ENCODE results near the gene KDM4D.
"Not testable (repeated sequence)": the region's sequence is repeated elsewhere in the genome, so short reads cannot be mapped to it uniquely, and the experiment has no call there.

The KDM4D gene

GRCh38 chr11:94959179-94959578 lies 14.3 kb upstream of the KDM4D start:
- DNase-seq, result no peak

DNA sequence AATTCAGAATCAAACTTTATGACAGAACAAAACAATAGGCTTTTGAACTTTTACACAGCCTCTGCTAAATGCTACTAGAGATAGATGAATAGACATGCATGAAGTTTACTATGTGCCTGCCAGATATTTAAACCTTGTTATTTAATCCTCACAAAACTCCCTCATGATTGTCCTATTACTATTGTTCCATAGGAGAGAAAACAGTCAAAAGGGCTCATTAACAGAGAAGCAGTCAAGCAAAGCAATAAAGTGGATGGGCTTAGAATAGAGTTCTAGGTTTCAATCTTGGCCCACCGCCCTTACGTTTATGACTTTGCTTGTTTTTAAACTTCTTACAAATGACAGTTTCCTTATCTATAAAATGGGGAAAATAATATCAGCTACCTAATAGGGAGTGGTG lies 13.0 kb upstream of the KDM4D start:
- DNase-seq, result no peak

DNA sequence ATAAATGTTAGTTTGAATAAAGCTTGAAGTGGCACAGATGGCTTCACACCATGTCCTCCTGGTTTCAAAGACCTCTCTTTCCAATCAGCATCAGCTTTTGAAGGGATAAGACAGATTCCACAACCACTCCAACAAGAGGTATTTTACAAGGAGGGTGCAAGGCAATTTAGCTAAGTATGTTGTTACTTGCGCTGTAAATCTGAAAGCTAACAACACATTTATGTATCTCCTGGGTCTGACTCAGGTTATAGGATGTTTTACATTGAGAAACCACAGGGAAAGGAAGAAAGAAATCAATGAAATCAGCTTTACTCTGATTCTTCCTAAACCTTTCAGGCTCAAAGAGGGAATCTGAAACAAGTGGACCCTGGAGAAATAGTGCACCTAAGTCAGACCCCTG lies 12.3 kb upstream of the KDM4D start:
- no peak for DNase-seq

GRCh38 chr11:94964934-94965333 lies 8.6 kb upstream of the KDM4D start:
- DNase-seq, result no peak

DNA sequence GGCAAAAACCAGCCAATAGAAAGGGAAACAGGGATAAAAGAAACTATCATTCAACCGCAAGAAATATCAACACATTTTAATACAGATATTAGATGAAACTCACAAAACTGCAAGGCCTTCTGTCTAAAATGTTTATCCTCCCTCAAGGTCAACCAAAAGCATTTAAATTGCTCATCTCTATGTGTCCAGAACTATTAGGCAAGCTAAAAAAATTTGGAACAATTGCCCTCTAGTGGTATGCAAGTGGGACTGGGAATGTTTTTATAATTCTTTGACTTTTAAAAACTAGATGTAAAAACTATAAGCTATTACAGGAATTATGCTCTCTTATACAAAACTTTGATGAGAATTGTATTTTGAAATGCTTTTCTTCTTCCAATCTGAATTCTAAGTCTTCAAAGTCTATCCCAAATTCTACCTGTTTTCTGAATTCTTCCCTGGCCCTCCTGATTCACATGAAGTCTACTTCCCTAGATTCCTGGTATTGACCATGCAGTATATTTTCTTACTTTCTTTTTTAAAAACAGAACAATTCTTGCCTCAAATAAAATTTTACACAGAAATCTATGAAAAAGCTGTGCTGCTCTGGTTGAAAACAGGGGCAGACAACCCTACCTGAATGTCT lies 5.1 kb upstream of the KDM4D start:
- no peak for DNase-seq

DNA sequence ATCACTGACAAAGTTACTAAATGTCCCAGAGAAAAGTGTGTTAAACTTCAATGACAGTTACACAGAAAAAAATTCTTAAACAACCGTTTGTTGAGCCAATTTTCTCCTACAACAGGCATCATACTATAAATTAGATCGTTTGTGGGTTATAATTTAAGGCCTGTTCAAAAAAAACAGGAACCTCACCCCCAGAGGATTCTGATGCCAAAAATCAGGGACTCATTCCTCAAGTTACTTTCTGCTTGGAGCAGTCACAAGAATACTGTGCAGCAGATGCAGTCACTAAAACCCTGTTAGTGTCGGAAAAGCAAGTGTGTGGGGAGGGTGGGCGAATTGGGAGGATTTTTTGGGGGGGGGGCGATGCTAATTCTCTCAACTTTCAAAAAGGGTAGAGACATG lies 810 bp upstream of the KDM4D start:
- no peak for DNase-seq

GRCh38 chr11:94974178-94974577 lies 669 bp downstream of the KDM4D start:
- DNase-seq, result no peak

DNA sequence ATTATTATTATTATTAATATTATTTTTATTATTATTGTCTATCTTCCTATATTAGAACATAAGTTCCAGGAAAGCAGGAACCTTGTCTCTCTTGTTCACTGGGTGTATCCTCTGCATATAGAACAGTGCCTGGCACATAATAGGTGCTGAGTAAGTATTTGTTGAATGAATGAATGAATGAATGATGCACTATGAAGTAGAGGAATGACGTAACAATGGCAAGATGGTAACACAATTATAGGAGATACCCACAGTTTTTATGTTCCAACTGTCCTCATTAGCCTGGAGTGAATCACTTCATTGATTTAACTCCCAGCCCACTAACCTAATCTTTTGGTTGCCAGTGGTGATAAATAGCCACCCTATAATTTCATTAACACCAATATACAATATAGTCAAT lies 2.1 kb downstream of the KDM4D start:
- no peak for DNase-seq

- no peak for DNase-seq
Measured at GRCh38 chr11:94987378-94987777, 13.9 kb downstream of the KDM4D start.

DNA sequence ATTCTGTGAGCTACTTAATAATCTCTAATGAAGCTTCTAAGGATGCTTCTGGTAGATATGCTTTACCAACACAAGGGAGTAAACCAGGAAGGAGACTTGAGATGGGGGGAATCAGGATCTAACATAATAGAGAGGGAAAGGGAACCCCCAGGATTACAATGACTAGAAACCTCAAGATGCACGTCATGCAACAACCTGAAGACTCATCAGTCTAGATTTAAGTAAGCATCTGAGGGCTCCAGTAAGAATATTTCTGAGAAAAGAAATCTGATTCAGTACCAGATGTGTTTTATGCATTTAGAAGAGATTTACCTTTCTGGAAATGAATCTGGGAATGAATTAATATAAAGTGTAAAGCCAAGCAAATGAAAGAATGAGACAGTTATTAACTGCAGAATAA lies 15.2 kb downstream of the KDM4D start:
- no peak for DNase-seq

- DNase-seq, result no peak
Measured at GRCh38 chr11:94993400-94993943, 20.0 kb downstream of the KDM4D start.

DNA sequence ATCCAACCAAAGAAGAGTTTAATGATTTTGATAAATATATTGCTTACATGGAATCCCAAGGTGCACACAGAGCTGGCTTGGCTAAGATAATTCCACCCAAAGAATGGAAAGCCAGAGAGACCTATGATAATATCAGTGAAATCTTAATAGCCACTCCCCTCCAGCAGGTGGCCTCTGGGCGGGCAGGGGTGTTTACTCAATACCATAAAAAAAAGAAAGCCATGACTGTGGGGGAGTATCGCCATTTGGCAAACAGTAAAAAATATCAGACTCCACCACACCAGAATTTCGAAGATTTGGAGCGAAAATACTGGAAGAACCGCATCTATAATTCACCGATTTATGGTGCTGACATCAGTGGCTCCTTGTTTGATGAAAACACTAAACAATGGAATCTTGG lies 23.9 kb downstream of the KDM4D start:
- DNase-seq, result no peak

DNA sequence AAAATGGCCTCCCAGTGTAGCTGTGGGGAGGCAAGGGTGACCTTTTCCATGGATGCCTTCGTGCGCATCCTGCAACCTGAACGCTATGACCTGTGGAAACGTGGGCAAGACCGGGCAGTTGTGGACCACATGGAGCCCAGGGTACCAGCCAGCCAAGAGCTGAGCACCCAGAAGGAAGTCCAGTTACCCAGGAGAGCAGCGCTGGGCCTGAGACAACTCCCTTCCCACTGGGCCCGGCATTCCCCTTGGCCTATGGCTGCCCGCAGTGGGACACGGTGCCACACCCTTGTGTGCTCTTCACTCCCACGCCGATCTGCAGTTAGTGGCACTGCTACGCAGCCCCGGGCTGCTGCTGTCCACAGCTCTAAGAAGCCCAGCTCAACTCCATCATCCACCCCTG lies 24.8 kb downstream of the KDM4D start:
- no peak for DNase-seq

GRCh38 chr11:95003716-95004115 lies 30.2 kb downstream of the KDM4D start:
- DNase-seq, result no peak

- DNase-seq, result no peak
Measured at GRCh38 chr11:95005642-95006041, 32.1 kb downstream of the KDM4D start.

DNA sequence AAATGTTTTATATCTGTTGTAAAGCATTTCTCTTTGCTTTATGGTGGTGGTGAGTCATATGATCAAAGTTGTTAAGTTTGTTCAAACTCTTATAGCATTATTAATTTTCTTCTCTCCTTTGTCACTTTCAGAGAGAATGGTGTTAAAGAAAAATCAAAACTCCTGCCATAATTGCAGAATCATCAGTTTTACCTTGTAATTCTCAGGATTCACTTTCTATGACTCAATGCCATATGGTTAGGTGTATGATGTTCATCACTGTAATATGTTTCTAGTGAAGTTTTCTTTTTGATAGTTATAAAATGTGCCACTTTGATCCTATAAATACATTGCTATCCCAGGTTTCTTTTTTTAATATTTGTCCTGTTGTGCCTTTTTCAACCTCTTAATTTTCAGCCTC lies 37.9 kb downstream of the KDM4D start:
- DNase-seq, result no peak

GRCh38 chr11:95014184-95014821 lies 40.8 kb downstream of the KDM4D start:
- no peak for DNase-seq

DNA sequence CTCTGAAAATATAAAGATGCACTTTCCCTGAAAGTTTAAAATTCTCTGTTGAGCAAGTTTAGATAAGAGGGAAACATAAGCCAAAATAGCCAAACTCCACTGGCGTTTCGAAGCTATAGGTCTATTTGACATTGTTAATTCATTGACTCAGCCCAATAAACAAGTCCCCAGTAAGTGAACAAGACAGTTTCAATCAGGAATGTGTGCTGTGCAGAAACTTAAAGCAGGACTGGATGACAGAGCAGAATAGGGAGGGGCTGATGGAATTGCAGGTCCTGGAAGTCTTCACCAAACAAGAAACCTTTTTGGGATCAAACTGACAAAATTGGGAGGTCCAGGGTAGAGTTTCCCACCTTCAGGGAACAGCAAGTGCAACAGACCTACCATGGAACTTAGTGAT lies 42.6 kb downstream of the KDM4D start:
- DNase-seq, result no peak

DNA sequence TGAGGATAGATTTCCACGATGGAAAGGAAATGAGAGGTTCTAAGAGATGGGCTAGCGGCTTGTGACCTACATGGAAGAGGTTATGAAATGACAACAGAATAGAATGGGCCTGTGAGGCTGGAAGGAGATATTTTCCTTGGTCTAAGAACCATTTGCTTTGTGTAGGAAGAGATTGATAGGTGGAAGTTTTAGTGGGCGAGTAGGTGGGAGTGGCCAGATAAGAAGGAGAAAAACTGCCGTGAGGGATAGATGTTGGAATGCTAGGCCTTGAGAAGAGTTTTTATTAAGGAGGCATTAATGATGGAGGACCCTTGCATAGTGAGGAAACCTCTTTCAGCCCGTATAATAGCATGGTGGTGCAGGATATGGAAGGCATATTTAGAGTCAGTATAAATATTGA lies 48.0 kb downstream of the KDM4D start:
- DNase-seq, result not testable (repeated sequence)

DNA sequence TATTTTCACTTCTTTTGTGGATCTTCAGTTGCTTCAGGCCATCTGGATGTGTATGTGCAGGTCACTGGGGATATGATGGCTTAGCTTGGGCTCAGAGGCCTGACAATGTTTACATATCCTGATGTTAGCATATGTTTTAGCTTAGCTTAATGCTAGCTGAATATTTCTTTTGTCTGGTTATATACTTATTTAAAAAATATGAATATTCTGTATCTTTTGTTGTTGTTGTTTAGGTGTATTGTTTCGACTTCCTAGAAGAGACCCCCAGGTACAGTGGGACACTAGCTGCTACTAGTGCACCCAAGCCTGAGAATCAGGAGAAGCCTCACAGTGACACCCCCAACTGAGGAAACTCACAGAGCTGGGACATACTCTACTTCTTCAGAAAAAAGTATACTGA lies 51.4 kb downstream of the KDM4D start, which contains the start of gene KDM4E:
Gene KDM4E (plus strand): TSS at position 301 of the 400 bp plus-strand sequence. CDS start 300 bp downstream, outside the sequence.
- DNase-seq, result no peak

DNA sequence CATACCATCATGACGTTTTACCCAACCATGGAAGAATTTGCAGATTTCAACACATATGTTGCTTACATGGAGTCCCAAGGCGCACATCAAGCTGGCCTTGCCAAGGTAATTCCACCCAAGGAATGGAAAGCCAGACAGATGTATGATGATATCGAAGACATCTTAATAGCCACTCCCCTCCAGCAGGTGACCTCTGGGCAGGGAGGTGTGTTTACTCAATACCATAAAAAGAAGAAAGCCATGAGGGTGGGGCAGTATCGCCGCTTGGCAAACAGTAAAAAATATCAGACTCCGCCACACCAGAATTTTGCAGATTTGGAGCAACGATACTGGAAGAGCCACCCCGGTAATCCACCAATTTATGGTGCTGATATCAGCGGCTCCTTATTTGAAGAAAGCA lies 52.1 kb downstream of the KDM4D start:
- DNase-seq, result not testable (repeated sequence)

DNA sequence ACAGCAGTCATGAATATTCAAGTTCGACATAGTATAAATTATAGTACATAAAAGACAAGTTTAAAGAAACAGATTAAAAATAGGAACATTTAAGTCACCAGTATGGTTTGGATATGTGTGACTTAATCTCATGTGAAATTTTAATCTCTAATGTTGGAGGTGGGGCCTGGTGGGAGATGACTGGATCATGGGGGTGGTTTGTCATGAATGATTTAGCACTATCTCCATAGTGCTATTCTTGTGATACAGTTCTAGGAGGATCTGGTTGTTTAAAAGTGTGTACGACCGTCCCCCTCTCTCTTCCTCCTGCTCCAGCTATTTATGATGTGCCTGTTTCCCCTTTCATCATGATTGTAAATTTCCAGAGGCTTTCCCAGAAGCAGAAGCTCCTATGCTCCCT lies 54.8 kb downstream of the KDM4D start:
- DNase-seq, result no peak

GRCh38 chr11:95033051-95033450 lies 59.5 kb downstream of the KDM4D start:
- no peak for DNase-seq

DNA sequence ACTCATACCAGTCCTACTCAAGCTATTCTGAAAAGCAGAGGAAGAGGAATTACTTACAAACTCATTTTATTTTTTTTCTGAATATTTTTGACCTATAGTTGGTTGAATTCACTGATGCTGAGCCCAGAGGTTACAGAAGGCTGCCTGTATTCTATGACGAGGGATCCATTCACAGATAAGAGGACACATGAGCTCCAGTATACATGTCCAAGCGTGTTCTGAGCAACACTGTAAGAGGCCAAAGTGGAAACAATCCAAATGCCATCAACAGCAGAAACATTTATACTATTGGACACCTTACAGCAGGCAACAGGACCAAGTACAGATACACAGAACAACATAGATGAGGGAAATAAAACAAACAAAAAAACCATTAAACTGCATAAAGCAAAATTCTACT lies 61.8 kb downstream of the KDM4D start:
- DNase-seq, result no peak

All from femur (tissue), 1 donor.